ENCODE measurements around the gene SYTL2. TPM values are rescaled to one million over a fixed set of nuclear protein-coding genes. Genes with fewer than 3 reads are reported as not detected.
"Not testable (repeated sequence)": the region's sequence is repeated elsewhere in the genome, so short reads cannot be mapped to it uniquely, and the experiment has no call there.

Gene SYTL2
- total RNA-seq: 100 to 1,000 TPM; 144 to 183 TPM
- long read RNA-seq, donor 1, full-length matches to known transcripts: 2 of 49 reads
- long read RNA-seq, donor 1, partial matches to known transcripts: 14 of 49 reads
- long read RNA-seq, donor 1, other reads (novel, unspliced or antisense): 33 of 49 reads
- long read RNA-seq, donor 2, transcript SYTL2-228 (11 exons, 1,441 nt): major isoform, 30 of 228 reads
- long read RNA-seq, donor 2, transcript SYTL2-220 (12 exons, 1,910 nt): minor isoform, 10 of 228 reads
- long read RNA-seq, donor 2, partial matches to known transcripts: 109 of 228 reads
- long read RNA-seq, donor 2, other reads (novel, unspliced or antisense): 74 of 228 reads

DNA sequence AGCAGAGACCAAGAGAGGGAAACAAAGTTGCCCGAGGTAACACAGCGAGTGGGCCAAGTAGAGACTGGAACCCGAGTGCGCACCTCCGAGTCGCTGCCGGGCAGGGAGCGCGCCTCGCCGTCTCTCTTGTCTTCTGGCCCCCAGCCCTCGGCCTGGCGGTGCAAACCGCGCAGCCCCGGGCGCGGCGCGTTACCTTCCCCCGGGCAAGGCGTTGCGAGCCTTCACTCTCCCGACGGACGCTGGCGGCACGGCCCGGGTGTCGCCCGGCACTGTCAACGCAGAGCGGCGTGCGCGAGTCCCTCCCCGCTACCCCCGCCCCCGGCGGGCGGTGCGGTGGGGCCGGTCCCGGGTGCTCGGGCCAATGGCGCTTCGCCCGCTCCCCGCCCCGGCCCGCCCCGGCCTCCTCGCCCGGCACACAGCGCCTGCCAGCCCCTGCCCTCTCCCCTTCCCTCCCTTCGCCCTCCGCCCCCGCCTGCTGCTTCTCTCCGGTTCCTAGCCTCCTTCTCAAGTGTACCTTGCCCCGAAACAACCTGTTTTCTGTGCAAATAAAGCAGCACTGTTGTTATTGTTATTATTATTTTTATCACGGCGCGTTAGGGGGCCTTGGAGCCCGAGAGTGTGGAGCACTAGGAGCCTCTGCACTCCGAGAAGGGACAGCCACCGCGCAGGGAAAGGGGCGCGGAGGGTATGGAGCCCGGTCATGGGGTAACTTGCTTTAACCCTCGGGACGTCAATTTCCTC is at the start of gene SYTL2:
TSS of gene SYTL2 (minus strand) at position 271 of the 741 bp plus-strand sequence. CDS start 53,416 bp downstream, outside the sequence.
- DNase-seq (ENCODE audit: low spot score): peak; percentile 91
- intact Hi-C loops (cut with DNase I): loop anchor here in 1 of 2 donors (10.0 kb wide), 1 partner anchor 116 kb away; no protein-coding TSS in a partner anchor

- intact Hi-C loops (cut with DNase I): loop anchor here in 1 of 2 donors (10.0 kb wide), 1 partner anchor 355 kb away; no protein-coding TSS in a partner anchor
Observed at GRCh38 chr11:85859541-85859940, 48.6 kb upstream of the SYTL2 start.

GRCh38 chr11:85857098-85857497 is 46.2 kb upstream of the SYTL2 start:
- intact Hi-C loops (cut with DNase I): loop anchor here in 1 of 2 donors (10.0 kb wide), 1 partner anchor 358 kb away; no protein-coding TSS in a partner anchor
- DNase-seq (ENCODE audit: low spot score): no peak

More at GRCh38 chr11:85859541-85859940, 48.6 kb upstream of the SYTL2 start:
- DNase-seq (ENCODE audit: low spot score): not testable (repeated sequence)

GRCh38 chr11:85855341-85855656 is 44.4 kb upstream of the SYTL2 start, which contains the start of gene CCDC83:
Gene CCDC83, plus strand, starts transcription at chr11:85855383. Its CDS starts 9,741 bp downstream, at chr11:85865124.
- intact Hi-C loops (cut with DNase I): loop anchor here in 1 of 2 donors (10.0 kb wide), 1 partner anchor 360 kb away; no protein-coding TSS in a partner anchor
- DNase-seq (ENCODE audit: low spot score): no peak

DNA sequence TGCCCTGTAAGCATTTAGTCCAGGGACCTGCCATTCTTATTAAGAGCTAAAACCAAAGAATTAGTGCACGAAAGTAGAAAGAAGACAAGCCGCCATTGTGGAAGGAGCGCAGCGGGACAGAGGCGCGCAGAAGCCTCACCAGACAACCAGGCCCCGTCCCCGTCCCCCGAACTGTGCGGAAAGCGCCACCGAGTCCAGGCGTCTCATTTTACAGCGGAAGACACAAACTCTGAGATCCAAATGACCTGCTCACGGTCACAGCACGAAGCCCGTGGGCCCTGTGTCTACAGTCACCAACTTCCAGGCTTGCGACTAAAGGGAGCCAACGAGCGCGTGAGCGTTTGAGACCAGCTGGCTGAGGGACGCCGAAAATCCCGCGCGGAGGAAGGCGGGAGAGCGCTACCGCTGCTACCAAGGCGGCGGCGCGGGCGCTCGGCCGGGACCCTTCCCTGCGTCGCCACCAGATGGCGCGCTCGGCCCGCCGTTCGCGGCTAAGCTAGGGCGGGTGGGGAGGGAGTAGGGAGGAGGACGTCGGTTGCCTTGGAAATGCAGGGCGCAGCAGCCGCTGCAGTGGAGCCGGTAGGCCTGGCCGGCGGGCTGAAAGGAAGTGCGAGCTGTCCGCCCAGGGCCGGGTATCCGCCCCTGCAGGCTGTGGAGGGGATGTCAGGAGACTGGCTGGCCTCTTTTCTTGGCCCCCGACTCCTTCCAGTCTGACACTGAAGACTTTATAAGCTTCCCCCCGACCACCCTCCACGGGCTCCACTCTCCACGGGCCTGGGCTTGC is 43.8 kb upstream of the SYTL2 start:
- intact Hi-C loops (cut with DNase I): loop anchor here (5.0 to 10.0 kb wide), 2 partner anchors 353 to 360 kb away; no protein-coding TSS in a partner anchor
- peak; percentile 98 for DNase-seq (ENCODE audit: low spot score)

DNA sequence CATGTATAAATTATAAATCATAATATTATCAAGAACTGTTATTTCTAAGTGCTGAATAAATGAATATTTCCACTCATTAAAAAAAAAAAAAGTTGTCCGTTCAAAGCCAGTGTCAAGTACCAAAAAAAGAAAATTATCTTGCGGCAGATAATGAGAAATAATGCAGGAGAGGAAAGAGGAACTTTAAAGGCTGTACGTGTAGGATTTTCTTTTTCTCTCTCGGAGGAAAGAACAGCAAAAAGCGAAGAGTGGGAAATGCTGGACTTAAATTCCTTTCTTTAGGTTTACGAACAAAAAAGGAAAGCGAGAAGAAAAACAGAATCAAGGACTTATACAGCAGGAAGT is 43.2 kb upstream of the SYTL2 start:
- intact Hi-C loops (cut with DNase I): loop anchor here (5.0 to 10.0 kb wide), 2 partner anchors 353 to 361 kb away; no protein-coding TSS in a partner anchor
- no peak for DNase-seq (ENCODE audit: low spot score)

DNA sequence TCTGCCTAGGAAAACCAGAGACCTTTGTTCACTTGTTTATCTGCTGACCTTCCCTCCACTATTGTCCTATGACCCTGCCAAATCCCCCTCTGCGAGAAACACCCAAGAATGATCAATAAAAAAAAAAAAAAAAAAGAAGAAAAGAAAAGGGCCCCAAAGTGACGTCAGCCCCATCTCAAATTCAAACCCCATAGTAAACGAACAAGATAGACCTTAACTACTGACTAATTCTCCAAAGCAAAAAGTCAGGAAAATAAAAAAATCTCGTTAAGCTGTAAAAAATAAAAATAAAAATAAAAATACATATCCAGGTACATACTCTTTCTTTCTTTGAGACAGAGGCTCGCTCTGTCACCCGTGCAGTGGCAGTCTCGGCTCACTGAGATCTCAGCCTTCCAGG is 42.6 kb upstream of the SYTL2 start:
- intact Hi-C loops (cut with DNase I): loop anchor here (5.0 to 10.0 kb wide), 2 partner anchors 354 to 361 kb away; no protein-coding TSS in a partner anchor
- DNase-seq (ENCODE audit: low spot score): not testable (repeated sequence)

DNA sequence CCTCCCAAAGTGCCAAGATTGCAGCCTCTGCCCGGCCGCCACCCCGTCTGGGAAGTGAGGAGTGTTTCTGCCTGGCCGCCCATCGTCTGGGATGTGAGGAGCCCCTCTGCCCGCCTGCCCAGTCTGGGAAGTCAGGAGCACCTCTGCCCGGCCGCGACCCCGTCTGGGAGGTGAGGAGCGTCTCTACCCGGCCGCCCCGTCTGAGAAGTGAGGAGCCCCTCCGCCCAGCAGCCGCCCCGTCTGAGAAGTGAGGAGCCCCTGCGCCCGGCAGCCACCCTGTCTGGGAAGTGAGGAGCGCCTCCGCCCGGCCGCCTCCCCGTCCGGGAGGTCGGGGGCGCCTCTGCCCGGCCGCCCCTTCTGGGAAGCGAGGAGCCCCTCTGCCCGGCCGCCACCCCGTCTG is 41.8 kb upstream of the SYTL2 start:
- peak; percentile 82 for DNase-seq (ENCODE audit: low spot score)
- intact Hi-C loops (cut with DNase I): loop anchor here (5.0 to 10.0 kb wide), 2 partner anchors 355 to 362 kb away; no protein-coding TSS in a partner anchor

- DNase-seq (ENCODE audit: low spot score): no peak
- intact Hi-C loops (cut with DNase I): no loop called here
Observed at GRCh38 chr11:85848556-85848955, 37.6 kb upstream of the SYTL2 start.

DNA sequence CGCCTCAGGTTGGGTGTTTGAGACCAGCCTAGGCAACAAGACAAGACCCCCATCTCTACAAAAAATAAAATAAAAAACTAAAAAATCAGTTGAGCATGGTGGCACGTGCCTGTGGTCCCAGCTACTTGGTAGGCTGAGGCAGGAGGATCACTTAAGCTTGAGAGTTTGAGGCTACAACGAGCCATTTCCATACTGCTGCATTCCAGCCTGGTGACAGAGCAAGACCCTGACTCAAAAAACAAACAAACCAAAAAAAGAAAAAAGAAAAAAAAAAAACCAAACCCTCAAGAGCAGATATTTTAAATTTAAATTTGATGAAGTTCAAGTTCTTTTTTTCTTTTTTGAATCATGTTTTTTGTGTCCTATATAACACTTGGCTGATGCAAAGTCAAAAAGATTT is 37.1 kb upstream of the SYTL2 start:
- DNase-seq (ENCODE audit: low spot score): no peak

GRCh38 chr11:85847436-85847835 is 36.5 kb upstream of the SYTL2 start:
- intact Hi-C loops (cut with DNase I): no loop called here

More for the DNA sequence above, 37.1 kb upstream of the SYTL2 start:
- intact Hi-C loops (cut with DNase I): no loop called here

GRCh38 chr11:85845124-85845631 is 34.2 kb upstream of the SYTL2 start:
- intact Hi-C loops (cut with DNase I): no loop called here
- no peak for DNase-seq (ENCODE audit: low spot score)

More at GRCh38 chr11:85847436-85847835, 36.5 kb upstream of the SYTL2 start:
- no peak for DNase-seq (ENCODE audit: low spot score)

DNA sequence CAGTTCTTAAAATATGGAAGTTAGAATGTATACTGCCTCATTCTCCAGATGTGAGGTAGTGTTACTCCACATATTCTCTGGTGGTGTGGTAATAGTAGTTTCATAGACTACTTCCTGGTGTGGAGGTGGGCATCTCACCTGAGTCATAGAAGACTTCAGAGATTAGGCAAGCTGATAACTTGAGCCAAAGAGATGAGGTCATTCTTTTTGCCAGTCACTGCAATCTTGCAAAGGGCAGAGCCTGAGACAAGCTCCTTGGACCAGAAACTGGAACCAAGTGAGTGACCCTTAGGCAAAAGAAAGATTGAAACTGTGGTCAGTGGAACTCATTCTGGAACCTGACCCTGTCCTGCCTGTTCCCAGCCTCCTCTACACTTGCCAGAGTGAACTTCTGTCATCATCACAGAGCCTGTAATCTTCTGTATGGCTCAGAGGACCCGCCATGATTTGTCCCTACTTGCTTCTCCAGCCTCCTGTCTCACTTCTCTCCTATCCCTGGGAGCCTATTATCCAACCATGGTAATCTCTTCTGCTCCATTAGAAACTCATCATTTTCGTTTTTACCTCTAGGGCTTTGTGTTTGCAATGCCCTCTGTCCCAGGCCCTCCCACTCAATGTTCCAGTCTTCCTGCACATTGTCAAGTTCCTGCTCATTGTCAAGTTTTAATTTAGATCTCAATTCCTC is 33.6 kb upstream of the SYTL2 start:
- intact Hi-C loops (cut with DNase I): no loop called here

DNA sequence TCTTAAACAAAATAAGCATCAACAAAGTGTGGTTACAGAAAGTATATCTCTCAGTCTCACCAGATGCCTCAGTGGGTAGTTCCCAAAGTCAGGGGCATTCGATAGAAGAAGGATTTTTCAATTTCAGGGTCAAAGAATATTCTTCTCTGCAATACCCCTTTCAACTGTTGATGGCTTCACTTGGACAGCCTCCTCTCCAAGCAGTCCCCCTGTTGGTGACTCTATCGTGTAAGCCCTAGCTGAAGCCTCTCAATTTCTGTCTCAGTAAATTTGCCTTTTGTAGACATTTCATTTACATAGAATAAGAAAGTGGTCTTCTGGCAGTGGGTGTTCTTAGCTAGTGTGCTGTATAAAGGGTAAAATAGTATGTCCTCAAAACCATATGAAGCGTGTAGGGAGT is 33.0 kb upstream of the SYTL2 start:
- no peak for DNase-seq (ENCODE audit: low spot score)
- intact Hi-C loops (cut with DNase I): no loop called here

More for the DNA sequence above, 33.6 kb upstream of the SYTL2 start:
- DNase-seq (ENCODE audit: low spot score): no peak

DNA sequence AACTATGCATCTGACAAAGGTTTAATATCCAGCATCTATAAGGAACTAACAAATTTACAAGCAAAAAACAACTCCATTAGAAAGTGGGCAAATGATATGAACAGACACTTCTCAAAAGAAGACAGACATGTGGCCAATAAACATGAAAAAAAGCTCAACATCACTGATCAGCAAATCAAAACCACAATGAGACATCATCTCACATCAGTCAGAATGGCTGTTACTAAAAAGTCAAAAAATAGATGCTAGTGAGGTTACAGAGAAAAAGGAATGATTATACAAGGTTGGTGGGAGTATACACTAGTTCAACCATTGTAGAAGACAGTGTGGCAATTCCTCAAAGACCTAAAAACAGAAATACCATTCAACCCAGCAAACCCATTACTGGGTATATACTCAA is 30.0 kb upstream of the SYTL2 start:
- intact Hi-C loops (cut with DNase I); DNase-seq (ENCODE audit: low spot score): not testable (repeated sequence)

- intact Hi-C loops (cut with DNase I): no loop called here
- DNase-seq (ENCODE audit: low spot score): no peak
Observed at GRCh38 chr11:85835729-85836128, 24.8 kb upstream of the SYTL2 start.

- intact Hi-C loops (cut with DNase I): no loop called here
- DNase-seq (ENCODE audit: low spot score): no peak
Observed at GRCh38 chr11:85835263-85835662, 24.3 kb upstream of the SYTL2 start.

DNA sequence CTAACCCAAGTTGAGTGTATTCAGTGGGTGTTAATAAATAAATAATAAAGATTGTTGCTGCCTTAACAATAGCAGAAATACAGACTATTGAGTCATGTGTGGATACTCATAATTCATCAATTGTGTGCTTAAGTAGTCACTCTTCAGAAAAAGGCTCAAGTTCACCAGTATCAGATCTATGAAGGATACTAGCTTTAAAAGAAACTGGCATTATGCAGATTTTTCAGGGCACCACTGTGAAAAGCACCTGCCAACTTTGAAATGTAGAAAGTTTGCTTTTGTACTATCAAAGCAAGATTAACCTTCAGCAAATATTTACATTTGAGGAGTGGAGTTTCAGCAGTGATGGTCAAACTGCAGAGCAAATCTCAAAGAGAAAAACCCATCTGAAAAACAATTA is 20.1 kb upstream of the SYTL2 start:
- intact Hi-C loops (cut with DNase I): no loop called here
- DNase-seq (ENCODE audit: low spot score): no peak
